Subcutaneous abdominal adipose tissue (tissue), 5 donors: Measurements from ENCODE around the gene ID3.

Experiments
- H3K27ac ChIP-seq: one replicate; pipeline ENCODE4 v1.7.0; 2013; ENCODE audit warnings: low read depth, mild to moderate bottlenecking, inconsistent platforms, low read length, moderate library complexity
- H3K27me3 ChIP-seq, 5 donors: one replicate each; pipeline ENCODE4 v1.7.0; 2013; ENCODE audit warnings: low read length in 5 of 5, inconsistent platforms in 1 of 5; ENCODE audit not compliant: control insufficient read depth in 5 of 5, insufficient read depth in 4 of 5
- H3K36me3 ChIP-seq, 5 donors: one replicate each; pipeline ENCODE4 v1.7.0; 2013; ENCODE audit warnings: low read length in 5 of 5; ENCODE audit not compliant: control insufficient read depth in 5 of 5, insufficient read depth in 5 of 5
- H3K4me1 ChIP-seq, 5 donors: one replicate each; pipeline ENCODE4 v1.7.0; 2013; ENCODE audit warnings: low read length in 5 of 5, mild to moderate bottlenecking in 3 of 5, moderate library complexity in 1 of 5; ENCODE audit not compliant: control insufficient read depth in 5 of 5, insufficient read depth in 5 of 5
- H3K4me3 ChIP-seq, 5 donors: one replicate each; pipeline ENCODE4 v1.7.0; 2013; ENCODE audit warnings: low read length in 5 of 5, low read depth in 1 of 5
- H3K9ac ChIP-seq, 5 donors: one replicate each; pipeline ENCODE4 v1.7.0; 2013; ENCODE audit warnings: low read length in 5 of 5, mild to moderate bottlenecking in 4 of 5, moderate library complexity in 3 of 5
- H3K9me3 ChIP-seq, 5 donors: one replicate each; pipeline ENCODE4 v1.7.0; 2013; ENCODE audit warnings: low read length in 5 of 5; ENCODE audit not compliant: control insufficient read depth in 5 of 5
- donor health status: healthy.
- donor health status: healthy.
- donor health status: healthy.
- donor health status: healthy.
- donor health status: healthy.

ID3 gene

DNA sequence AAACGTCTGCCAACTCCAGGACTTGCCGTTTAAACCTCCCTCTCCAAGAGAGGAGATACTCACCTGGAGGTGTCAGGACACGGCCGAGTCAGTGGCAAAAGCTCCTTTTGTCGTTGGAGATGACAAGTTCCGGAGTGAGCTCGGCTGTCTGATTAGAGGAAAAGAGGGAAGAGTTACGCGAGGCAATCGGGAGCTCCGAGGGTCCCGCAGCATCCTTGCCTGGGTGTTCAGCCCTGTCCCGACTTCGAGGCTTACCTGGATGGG, 497 bp downstream of the ID3 start:
- peak overlapping the region; percentile 48 to 80 (median 76) for H3K9ac ChIP-seq
- peaks cover 31 to 84% (median 74%) of the 10 kb centered on the region in 5 donors for H3K4me1 ChIP-seq
- peak overlapping the region; percentile 96 for H3K27ac ChIP-seq
- H3K36me3 ChIP-seq = peaks cover 0 to 5% (median 0%) of the 10 kb centered on the region in 5 donors
- H3K27me3 ChIP-seq = peaks cover 0 to 7% (median 0%) of the 10 kb centered on the region in 5 donors
- H3K9me3 ChIP-seq = no peaks in the 10 kb centered on the region
- H3K4me3 ChIP-seq = peak overlapping the region; percentile 81 to 99 (median 87)

DNA sequence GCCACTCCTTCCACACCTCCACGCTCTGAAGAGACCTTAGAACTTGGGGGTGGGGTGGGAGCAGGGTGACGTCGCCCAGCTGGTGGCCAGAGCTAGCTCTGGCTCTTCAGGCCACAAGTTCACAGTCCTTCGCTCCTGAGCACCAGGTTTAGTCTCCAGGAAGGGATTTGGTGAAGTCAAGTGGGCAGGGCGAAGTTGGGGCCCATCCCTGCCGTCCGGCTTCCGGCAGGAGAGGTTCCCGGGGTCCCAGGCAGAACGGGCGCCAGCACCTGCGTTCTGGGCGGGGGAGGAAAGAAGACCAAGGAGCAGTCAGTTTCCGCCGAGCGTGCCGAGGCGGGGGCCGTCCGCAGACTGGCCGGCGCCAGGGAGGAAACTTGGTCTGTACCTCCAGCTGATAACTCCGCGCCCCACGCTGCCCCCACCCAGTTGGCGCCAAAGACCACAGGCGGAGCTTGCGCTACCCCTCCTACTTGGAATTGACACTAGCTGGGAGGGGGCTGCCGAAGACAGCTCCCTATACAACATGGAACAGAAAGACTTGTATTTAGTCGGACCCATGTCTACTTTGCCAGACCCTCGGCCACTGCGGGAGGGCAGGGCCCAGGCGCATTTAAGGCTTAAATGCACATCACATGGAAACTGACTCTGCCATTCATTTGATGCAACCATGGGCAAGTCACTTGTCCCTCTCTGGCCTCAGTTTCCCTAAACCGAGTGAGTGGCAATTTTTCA, 995 bp downstream of the ID3 start:
- Histone ChIP-seq H3K9me3 (no peaks in the 10 kb centered on the region), H3K27ac (peak overlapping the region; percentile 96), H3K27me3 (peaks cover 0 to 7% (median 0%) of the 10 kb centered on the region in 5 donors), H3K9ac (peak overlapping the region; percentile 48 to 80 (median 76)), H3K4me1 (peaks cover 31 to 87% (median 77%) of the 10 kb centered on the region in 5 donors), H3K4me3 (peak overlapping the region; percentile 81 to 99 (median 87)), H3K36me3 (peaks cover 0 to 5% (median 0%) of the 10 kb centered on the region in 5 donors)

DNA sequence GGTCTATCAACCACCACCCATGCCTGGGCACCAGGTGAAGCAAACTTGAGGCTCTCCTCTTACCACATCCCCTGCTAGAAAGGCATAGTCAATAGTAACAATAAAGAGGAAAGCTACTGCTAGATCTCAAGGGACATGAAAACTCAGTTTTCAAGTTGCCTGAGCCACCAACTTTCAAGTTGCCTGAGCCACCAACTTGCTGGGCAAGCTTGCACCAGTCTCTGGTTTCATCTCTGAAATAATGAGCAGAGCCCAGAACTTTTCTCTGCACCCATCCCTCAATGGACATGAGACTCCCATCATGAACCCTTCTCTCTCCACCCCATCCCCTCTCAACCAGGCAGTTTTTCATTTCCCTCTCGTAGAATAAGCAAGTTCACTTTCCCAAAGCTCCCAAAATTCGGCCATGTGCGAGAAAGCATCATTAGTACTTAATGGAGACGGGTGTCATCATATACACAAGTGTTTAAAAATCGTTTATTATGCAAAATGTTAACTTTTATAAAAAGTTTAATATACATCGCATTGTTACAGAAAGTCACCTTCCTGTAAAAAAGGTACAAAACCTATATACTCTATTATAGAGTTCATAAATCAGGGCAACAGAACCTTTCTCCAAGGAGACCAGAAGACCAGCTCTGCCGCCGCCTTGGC, 1.7 kb downstream of the ID3 start:
- Histone ChIP-seq H3K36me3 (peaks cover 0 to 5% (median 0%) of the 10 kb centered on the region in 5 donors), H3K9me3 (no peaks in the 10 kb centered on the region), H3K27me3 (peaks cover 0 to 7% (median 0%) of the 10 kb centered on the region in 5 donors), H3K9ac (peak overlapping the region in 4 of 5 donors; percentile 23 to 79 (median 54)), H3K27ac (peak overlapping the region; percentile 96), H3K4me1 (peaks cover 31 to 87% (median 74%) of the 10 kb centered on the region in 5 donors), H3K4me3 (peak overlapping the region; percentile 72 to 99 (median 87))

DNA sequence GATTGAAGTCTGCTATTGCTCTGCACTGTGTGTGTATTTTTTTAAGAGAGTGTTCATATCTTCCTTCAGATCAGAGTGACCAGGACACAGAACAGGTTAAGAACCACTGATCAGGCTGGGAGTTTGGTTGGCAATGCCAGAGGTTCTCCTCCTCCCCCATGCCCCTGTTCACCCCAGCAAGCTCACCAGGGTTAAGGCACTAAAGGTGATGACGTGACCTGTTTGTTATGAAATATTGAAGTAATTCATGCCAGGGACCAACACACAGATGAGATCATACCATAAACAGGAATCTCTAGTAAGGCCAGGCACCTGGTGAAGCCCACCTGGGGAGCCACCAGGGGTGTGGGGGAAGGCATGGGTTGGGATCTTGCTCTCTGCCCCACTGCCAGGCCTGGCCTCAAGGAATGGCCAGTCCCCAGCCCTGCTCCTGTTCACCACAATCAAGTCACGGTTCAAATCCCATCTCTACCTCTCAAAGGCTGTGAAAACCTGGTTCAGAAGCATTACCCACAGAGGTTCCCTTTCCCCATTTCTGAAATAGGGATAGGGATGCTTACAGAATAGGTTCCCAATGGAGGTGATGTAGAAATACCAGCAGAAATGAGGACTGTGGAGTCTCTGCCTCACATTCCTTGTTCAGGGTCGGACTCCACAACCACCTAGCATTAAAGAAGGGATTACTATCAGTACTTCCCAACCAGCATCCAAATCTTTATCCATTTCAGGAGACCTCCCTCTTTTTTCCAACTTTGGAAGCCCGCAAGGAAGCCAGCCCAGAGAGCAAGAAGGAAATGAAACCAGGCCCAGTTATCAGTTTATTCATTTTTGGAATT, 2.4 kb downstream of the ID3 start:
- Histone ChIP-seq H3K9me3 (no peaks in the 10 kb centered on the region), H3K27me3 (peaks cover 0 to 4% (median 0%) of the 10 kb centered on the region in 5 donors), H3K4me3 (peak overlapping the region; percentile 12 to 99 (median 87)), H3K4me1 (peaks cover 27 to 81% (median 69%) of the 10 kb centered on the region in 5 donors), H3K27ac (peak overlapping the region; percentile 96), H3K36me3 (peaks cover 0 to 5% (median 0%) of the 10 kb centered on the region in 5 donors), H3K9ac (peak overlapping the region in 3 of 5 donors; percentile 7 to 79 (median 23))

DNA sequence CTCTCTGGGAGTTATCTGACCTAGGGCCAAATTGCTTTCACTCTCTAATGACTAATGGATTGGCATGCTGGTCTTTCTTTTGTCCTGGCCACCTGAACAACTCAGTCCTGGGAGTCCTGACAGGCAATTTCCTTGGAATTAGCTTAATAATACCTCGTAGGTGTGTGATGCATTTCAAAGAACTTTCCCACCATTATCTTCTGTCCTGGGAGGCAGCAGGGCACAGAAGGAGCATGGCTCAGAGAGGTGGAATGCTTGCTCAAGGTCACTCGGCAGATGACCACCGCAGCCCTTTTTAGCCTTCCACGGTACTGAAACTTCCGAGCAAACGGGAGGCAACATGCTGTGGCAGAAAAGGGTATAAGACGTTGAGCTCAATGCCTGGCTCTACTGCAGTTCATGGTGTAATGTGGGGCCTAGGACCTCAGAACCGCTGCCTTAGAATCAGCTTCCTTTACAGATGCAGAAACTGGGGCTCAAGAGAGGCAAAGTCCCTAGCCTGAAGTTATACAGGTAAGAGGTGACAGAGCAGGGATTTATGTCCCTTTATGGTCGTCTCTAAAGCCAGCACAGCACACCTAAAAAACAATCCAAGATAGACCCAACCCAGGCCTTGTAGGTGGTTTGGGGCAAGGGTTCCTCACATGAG, 3.2 kb downstream of the ID3 start:
- Histone ChIP-seq H3K4me3 (peak overlapping the region in 4 of 5 donors; percentile 22 to 99 (median 90)), H3K36me3 (peaks cover 0 to 5% (median 0%) of the 10 kb centered on the region in 5 donors), H3K27me3 (peaks cover 0 to 4% (median 0%) of the 10 kb centered on the region in 5 donors), H3K4me1 (peaks cover 21 to 74% (median 61%) of the 10 kb centered on the region in 5 donors), H3K9ac (peak overlapping the region in 2 of 5 donors; percentile 13 to 79), H3K9me3 (no peaks in the 10 kb centered on the region), H3K27ac (peak overlapping the region; percentile 96)

DNA sequence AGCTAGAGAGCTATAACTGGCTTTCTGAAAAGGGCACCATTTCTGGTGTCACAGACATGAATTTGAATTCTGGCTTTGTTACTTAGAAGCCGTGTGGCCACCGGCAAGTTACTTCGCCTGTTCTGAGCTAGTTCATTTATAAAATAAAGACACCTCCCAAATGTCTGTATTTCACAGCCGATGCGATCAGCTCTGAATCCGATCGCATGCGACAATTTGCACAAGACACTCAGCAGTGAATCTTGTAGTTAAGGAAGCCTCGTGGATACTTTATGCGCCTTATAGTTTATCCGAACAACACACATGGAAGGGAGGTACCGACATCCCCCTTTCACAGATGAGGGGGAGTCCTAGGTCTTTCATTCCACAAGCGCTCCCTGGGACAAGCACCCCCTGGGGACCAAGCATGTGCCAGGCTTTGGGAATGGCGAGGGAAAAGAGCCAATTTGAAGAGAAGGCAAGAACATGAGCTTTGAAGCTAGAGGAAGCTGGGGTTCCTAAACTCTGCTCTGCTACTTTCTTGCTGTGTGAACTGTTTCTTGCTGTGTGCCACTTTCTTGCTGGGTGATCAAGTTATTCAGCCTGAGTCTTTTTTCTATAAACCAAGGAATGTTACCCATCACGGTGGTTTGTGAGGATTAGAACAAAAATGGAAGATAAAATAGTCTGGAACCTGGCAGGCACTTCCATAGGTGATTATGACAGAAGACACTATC, 3.9 kb downstream of the ID3 start:
- Histone ChIP-seq H3K36me3 (peaks cover 0 to 5% (median 0%) of the 10 kb centered on the region in 5 donors), H3K4me3 (peak overlapping the region; percentile 67 to 99 (median 87)), H3K27me3 (peaks cover 0 to 4% (median 0%) of the 10 kb centered on the region in 5 donors), H3K4me1 (peaks cover 18 to 67% (median 54%) of the 10 kb centered on the region in 5 donors), H3K9me3 (no peaks in the 10 kb centered on the region), H3K9ac (peak overlapping the region in 4 of 5 donors; percentile 43 to 79 (median 64)), H3K27ac (peak overlapping the region; percentile 96)

DNA sequence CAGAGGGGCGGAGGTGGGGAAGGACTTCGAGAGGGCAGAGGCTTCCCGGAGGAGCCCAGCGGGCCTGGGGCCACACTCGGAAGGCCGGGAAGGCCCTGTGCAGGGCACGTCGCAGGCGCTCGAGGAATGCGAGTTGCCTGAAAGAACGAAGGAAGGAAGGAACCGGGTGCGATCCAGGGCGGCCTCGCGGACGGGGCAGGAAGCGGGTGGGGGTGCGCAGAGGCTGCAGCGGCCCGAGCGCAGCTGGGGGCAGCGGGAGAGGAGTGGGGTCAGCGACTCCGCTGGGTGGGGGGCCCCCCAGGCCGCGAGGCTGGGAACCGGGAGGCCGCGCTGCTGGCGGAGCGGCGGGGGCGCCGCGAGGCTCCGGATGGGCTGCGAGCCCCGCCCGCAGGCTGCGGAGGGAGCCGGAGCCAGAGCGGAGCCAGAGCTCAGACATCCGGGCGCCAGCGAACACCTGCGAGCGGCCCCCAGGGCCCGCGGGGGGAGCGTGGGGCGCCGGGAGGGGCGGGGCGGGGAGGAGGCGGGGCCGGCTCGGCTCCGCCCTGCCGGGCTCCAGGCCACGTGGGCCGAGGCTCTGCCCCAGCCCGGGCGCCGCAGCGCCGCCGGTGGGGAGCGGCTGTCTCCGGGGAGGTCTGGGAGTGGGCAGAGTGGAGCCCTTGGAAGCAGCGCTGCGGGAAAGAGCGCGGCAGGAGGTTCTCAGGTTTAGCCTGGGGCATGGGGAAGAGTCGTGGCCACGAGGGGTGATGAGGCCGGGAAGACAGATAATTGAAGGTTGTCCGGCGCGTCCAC, 4.6 kb downstream of the ID3 start:
- Histone ChIP-seq H3K4me3 (peak overlapping the region; percentile 67 to 99 (median 87)), H3K27ac (peak overlapping the region; percentile 96), H3K27me3 (peaks cover 0 to 4% (median 0%) of the 10 kb centered on the region in 5 donors), H3K9ac (peak overlapping the region; percentile 38 to 79 (median 63)), H3K36me3 (peaks cover 0 to 5% (median 0%) of the 10 kb centered on the region in 5 donors), H3K9me3 (no peaks in the 10 kb centered on the region), H3K4me1 (peaks cover 18 to 59% (median 49%) of the 10 kb centered on the region in 5 donors)

DNA sequence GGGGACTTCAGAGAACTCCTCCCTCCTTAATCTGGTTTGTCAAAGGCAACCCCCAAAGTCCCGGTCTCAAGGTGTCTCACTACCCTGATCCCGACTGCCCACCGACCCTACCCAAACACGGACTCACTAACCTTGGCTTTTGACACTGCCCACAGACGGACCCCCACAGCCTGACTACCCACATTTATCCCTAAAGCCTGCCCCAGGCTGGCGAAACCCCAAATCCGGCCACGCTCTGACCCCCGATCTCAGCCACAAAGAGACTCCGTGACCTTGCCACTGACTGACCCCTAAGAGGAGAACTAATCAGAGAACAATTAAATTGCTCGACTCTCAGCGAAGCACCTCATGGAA, 5.2 kb downstream of the ID3 start:
- peaks cover 18 to 58% (median 47%) of the 10 kb centered on the region in 5 donors for H3K4me1 ChIP-seq
- H3K4me3 ChIP-seq = peak overlapping the region; percentile 41 to 66 (median 52)
- H3K9ac ChIP-seq = peak overlapping the region; percentile 36 to 73 (median 48)
- H3K36me3 ChIP-seq = peaks cover 0 to 5% (median 0%) of the 10 kb centered on the region in 5 donors
- H3K27me3 ChIP-seq = peaks cover 0 to 4% (median 0%) of the 10 kb centered on the region in 5 donors
- no peaks in the 10 kb centered on the region for H3K9me3 ChIP-seq
- H3K27ac ChIP-seq = peak overlapping the region; percentile 78
